ENCODE data around the gene ZNF467.

DNA sequence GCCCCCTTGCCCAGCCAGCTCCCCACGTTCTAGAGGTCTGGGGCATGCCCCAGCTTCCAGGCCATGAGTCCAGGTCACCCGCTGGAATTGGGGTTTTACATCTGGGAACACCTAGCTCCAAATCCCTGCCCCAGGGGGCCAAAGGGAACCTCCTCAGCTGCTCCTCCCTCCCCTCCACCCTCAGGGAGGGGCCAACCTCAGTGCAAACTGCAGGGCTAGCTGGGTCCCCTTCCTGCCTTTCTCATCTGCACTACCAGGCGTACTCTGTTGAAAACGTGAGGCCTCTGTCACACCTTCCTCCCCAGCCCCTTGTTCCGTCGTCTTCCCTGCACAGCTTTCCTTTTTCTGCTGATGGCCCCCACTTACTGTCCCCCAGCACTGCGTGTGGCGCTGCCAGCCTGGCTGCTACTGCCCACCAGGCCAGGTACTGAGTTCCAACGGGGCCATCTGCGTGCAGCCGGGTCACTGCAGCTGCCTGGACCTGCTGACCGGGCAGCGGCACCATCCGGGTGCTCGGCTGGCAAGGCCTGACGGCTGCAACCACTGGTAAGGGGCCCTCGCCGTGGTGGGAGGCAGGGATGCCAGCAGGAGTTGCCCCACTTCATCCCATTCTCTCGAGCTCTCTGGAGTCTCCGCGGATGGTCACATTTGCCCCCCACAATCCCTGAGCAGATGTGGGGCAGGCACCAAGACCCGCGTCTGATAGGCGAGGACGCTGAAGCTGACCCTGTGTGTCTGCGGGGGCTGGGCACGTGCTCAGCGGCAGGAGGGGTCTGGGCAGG lies 40.1 kb upstream of the ZNF467 start:
- TF ChIP-seq CTCF (conservative IDR thresholded peaks at IDR 0.05; ENCODE audit: low read depth, low read length) (no peak), EZH2 (IDR thresholded peaks at IDR 0.05; ENCODE audit: borderline replicate concordance, low read depth, low read length, poor library complexity, severe bottlenecking) (no peak)
